Activated CD8-positive, alpha-beta memory T cell treated with anti-CD3 and anti-CD28 coated beads for 48 hours (primary cell): ENCODE measurements around the gene PDLIM7.

Experiments
- DNase-seq, 3 experiments: peaks; one replicate each; pipeline ENCODE4 v3.0.0-alpha.2; 2020; ENCODE audit warnings: low read depth in 2 of 3, low spot score in 2 of 3

PDLIM7 gene

DNA sequence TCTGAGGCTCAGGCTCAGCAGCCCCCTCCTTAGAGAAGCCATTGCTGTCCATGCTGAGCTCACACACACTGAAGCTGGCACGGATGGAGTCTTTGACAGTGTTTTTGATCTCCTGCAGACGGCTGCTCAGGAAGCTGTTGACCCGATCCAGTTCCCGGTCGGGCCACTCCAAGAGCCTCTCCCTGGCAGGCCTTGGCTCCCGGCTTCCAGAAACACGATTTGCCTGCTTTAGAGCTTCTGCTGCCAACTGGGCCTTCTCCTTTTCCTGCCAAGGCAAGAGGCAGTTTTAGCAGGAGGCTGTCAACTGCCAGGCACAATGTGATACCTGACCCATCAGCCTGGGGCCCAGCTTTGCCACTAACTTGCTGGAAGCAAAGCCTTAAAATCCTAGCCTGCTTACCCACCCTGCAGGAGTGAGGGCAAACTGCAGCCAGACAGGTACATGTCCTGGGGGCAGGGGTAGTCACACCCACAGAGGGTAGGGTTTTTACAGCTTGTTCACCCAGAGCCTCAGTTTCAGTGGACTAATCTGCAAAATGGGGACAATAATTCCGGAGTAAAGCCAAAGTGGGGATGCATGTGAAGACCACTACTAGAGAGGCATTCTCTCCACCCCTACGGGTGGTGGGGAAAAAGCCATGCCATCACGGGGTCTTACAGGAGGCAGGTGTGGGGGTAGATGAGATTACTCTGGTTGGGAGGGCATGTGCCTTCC is 27.7 kb upstream of the PDLIM7 start:
- DNase-seq, result no peak

DNA sequence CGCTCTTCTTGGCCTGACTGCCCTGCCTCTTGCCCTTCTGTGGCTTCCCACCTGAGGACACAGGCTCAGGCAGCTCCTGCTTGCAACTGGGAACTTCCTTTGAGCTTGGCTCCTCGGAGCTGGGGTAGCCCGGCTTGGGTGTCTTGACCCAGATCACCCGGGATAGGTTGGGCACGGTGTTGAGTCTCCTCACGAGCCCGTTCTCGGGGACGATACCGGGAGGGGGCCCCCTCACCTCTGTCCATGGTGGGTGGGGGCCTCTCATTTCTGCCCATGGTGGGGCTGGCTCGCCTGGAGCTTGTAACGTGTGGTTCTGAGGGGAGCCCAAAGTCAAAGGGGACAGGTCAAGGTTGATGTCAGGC is 27.1 kb upstream of the PDLIM7 start:
- DNase-seq, result no peak

DNA sequence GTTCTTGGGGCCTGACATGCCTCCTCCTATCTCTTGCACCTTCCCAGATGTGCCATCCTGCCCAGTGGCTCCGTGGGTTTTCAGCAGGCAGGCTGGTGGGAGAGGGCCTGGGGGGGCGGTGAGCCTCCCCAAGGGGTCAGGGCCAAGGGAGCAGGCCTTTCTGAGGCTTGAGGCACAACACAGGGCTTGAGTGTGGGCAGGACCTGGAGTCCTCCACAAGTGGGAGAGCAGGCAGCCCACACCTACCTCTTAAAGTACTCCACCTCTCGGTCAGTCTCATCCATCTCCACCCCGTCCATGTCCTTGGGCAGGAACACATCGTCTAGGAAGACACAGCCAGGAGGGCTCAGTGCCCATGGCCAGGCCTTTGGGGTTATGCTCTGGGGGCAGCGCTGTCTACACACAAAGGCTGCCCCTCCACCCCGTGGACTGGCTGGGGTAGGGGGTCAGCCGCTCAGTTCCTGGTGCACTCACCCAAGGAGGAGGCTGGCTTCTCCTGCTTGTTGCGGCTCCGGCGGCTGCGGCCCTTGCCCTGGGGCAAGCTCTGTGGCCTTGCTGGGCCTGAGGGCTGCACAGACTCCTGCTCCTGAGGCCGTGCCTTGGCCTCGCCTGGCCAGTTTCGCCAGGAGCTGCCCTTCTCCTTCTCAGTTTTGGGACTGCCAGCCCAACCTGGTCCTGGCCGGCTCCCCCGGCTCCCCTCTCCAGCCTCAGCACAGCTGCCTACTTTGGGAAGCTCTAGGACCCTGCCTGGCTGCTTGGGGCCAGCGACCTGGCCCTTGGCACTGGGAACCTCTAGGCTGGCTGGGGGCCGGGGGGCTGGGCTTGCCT is 26.5 kb upstream of the PDLIM7 start:
- DNase-seq, result no peak

DNA sequence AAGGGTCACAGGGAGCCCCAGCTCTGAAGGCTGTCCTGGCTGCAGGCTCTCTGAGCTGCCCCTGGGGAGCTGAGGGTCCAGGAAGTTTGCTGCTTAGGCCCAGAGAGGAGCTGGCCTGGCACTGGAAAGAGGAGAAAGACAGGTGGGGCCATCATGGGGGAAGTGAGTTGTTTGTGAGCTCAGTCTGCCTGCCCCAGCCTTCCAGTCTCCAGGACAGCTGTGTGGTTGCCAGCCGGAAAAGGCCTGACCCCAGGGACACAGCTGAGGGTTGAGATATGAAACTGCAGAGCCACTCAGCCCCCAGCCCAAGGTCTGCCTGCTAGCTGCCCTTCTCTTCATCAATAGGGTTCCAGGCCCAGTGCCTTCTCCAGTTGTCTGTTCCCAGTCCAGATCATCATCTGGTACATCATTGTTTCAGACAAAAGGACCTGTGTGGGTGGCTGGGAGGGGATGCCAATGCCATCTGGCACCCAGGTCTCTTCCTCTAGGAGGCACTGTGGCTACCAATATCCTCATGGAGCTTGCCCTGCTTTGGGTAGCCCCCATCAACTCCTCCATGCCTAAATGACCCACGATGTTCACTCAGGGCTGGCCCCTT is 23.6 kb upstream of the PDLIM7 start:
- no peak for DNase-seq

DNA sequence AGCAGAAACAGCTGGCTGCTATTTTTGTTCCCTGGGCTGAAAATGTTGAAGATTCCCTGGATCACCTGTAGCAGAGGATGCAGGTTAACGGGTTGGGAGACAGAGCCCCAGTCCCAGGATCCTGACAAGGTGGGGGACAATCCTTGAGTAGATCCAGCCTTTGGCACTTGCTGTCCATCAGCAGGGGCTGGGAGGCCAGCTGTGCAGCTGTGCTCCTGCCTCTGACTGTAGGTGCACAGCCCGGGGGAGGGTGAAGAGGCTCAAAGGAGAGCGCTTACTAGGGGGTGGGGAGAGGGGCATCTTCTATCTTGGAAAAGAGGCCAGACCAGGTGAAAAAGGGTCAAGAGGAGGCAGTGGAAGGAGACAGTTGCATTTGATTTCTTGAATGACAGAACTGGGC is 22.9 kb upstream of the PDLIM7 start:
- no peak for DNase-seq

DNA sequence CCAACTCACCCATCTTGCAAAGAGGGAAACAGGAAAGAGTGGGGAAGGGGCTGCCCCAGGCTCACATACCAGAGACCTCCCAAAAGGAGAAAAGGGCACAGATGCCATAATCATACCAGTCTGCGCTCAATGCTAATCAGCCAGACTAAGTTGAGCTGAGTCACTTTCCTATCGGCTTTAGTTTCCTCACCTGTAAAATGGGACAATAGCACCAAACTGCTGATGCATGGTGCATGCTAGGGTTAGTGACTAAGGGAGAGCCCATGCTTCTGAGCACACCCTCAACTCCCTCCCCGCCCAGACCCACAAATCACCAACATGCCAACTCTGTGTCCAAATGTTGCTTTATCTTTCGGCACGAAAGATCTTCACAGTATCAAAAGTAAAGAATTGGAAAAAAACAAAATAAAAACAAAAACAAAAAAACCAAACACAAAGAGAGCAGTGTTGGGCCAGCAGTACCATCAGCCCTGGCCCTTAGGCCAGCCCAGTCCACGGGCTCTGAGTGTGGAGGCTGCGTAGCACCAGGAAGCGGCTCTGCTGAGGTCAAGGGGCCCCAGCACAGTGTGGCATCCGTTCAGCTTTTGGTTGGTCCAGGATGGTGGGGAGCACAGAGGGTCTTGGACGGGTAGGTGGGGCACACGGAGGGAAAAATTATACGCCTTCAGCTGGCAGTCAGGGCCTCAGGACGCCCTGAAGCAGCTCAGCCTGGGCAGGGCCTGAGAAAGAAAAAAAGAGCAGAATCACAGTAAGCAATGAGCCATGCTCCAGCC is 22.2 kb upstream of the PDLIM7 start:
- DNase-seq, result no peak

DNA sequence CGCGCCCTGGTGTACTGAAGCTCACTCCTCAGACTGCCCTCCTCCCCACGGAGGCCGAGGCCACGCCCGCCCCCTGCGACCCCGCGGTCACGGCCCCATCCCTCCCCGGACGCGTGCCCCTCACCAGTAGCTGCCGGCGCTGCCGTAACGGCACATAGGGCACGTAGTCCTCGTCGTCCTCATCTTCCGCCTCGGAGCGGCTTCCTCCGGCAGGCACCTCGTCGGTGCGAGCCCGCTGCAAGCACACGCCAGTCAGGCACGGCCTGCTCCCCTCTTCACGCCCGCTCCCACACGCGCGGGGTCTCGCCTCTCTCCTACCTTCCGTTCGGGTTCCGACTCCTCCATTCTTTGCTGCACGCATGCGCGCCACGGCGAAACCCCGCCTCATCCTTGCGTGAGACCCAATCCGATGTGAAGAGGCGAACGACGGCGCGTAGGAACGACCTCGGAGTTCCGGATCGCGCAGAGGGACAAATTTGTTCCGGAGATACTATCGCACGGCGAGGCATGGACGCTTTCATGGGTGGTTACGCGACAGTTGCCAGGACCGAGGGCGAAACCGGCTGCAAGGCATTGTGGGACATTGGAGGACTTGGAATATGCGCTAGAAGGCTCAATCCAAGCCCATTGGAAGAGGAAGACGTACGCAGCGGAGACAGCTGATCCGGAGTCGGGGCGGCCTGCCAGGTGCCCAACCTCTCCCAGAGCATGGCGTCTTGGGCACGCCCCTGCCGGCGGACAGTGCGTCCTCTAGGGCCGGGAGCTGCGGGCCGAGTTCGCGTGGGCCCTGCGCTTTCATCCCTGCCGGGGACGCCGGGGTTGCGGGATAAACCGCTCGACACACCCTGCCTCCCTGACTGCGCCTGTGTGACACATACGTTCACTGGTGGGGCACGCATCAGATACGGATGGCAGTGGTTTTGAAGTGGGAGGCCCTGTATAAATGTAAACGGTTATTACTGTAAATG is 19.5 kb upstream of the PDLIM7 start, which contains the start of gene DDX41:
TSS of gene DDX41 (minus strand) at position 361 of the 968 bp plus-strand sequence. CDS start at position 345, 16 bp downstream.
- peak; percentile 78 to 92 (median 91) for DNase-seq

DNA sequence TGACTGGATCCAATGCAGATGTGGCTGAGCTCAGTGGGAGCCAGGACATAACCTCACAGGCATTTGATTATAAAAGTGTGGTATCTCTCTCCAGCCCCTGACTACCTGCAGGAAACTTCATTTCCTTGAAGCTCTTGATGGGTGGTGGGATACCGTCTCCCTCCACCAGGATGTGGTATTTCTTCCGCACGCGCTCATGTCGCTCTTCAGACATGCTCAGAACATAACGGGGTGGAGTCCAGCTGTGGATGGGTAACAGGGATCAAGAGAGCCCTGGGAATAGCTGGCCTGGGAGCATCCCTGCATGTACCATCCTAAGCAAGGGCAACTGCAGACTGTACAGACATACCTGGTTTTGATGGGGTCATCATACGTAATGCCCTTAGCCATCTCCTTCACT is 18.2 kb upstream of the PDLIM7 start:
- no peak for DNase-seq

DNA sequence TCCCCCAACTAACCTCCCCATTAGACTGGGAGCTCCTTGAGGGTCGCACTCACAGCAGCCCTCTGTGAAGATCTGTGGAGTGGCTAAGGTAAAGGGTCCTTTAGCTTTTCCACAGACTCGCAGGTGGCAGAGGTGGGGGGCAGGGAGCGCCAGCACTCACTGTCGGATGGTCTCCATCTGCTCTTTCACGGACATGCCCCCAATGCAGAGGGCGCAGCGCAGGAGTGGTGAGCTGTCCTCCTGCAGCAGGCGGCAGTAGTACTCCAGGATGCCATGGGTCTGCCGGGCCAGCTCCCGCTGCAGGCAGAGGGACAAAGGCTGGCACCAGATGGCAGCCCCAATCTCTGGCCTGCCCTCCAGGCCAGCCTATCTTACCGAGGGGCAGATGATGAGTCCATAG is 17.1 kb upstream of the PDLIM7 start:
- no peak for DNase-seq

DNA sequence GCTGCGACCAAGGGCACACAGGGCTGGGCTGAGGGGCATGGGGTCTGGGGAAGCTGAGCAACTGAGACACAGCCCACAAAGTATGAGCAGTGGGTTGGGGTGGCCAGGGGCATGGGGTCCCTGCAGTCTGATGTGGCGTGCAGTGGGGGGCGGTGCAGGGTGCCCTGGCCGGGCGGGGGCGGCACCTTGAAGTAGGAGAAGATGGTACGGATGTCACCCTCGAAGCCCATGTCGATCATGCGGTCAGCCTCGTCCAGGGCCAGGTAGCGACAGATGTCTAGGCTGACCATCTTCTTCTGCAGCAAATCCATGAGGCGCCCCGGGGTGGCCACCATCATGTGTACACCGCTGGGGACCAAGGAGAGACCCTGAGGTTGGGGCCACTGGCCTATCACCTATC is 16.1 kb upstream of the PDLIM7 start:
- DNase-seq, result no peak

DNA sequence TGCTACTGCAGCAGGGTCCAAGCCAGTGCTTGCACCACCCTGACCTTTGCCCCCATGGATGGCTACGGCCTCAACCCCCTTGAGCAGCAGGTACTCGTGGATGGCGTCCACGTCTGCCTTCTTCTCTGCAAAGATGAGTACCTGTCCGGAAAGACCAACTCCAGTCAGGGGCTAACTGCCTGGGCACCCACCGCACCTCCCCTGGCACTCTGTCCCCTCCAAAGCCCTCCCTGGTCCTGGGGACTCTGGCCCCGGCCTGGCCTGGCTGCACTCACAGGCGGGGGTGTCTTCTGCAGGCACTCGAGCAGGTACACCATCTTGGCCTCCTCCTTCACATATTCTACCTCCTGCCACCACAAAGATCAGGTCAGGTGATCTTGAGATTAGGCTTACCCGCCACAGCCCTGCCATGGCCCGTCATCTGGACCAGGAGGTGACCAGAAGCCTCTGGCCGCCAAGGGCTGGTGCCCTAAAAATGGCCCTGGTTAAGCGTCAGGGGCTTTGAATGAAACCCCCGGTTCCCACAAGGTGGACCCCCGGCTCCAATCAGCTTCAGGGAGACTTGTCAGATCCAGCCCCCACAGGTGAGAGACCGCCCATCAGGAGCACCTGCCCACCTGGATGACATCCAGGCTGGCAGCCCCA is 15.5 kb upstream of the PDLIM7 start:
- no peak for DNase-seq

DNA sequence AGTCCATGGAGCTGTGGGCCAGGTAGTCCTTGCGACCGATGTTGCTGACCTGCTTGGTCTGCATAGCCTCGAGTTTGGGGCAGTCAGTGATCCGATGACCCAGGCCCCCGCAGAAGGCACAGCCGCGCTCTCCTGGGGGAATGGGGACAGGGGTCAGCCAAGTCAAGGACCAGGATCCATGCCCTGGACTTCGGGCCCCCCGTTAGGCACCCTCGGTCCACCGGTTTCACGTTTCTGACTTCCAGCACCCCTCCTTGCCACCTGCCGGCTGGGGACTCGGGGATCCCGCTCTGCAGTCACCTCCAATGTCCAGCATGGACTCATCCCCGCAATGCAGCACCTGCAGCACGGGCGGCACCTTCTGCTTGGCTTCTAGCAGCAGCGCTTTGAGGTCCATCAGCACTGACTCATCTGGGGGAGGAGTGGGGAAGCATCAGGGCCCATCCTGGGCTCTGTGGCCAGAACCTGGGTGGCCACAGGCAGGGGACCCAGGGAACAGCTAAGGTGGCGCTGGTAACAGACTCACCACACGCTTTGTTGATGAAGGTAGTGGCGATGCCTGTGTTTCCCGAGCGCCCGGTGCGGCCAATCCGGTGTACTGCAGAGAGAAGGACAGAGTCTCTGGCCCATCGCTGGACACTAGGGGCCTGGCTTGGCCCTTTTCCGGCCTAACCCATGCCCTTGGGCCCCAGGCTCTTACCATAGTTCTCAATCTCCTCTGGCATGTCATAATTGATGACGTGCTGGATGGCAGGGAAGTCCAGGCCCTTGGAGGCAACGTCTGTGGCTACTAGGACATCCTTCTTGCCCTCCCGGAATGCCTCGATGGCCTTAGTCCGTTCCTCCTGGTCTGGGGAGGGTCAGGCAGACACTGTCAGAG is 14.6 kb upstream of the PDLIM7 start:
- DNase-seq, result no peak

DNA sequence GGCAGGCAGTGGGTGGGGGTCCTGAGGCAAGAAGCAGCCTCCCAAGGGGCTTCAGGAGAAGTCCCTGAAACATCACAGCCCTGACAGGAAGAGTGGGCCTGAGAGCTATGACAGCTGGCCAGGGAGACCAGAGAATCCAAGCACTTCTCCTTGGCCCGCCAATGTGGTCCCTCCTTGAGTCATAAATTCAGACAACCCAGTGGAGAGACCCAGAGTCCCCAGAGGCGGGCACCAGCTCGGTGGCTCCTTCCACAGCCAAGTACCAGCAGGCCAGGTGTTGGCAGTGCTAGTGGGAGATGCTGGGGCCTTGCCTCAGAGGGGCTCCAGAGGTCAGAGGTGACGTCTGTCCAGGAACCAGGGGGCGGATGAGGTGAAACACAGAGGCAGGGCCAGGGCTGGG is 13.8 kb upstream of the PDLIM7 start:
- no peak for DNase-seq

DNA sequence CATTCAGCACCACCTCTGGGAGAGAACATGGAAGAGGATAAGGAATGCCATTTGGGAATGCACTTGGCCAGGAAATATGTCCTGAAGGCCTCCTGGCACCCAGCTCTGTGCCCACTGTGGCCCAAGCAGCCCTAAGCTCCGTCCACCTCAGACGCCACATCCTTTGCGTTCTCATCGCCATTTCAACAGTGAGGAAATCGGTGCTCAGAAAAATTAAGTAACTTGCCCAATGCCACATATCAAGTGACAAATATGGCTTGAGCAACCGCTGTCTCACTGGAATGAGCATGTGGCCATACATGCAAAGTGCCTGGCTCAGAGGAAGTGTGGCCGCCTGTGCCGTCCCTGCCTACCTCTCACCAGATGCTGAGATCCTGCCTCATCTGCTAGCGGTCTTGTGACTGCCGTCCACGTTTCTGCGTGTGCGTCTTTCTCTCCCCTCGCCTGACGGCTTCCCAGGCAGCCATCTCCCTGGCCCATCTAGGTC is 13.2 kb upstream of the PDLIM7 start:
- no peak for DNase-seq

DNA sequence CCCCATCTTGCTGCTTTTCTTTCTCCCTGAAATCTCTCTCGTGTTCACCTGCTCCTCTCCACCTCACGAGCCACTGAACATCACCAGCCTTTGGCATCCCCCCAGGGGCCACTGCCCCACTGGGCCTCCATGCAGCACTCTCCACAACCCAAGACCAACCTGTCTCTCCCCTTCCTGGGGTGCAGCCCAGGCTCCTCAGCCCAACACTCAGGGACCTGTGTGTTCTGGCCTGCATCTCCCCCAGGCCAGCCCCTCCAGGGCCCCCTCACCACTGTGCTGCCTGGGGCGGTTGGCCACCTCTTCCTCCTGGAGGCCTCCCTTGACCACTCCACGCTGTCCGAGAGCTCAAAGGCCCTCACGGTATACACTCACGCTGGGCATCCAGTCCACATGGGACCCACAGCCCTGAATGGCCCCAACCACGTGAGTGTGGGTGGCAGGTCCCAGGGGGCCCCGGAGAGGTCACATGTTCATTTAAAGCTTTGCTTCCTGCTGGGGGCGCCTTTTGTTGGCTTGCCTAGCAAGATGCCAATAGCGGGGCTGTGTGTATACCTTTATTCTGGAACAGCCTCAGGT is 12.7 kb upstream of the PDLIM7 start:
- no peak for DNase-seq

DNA sequence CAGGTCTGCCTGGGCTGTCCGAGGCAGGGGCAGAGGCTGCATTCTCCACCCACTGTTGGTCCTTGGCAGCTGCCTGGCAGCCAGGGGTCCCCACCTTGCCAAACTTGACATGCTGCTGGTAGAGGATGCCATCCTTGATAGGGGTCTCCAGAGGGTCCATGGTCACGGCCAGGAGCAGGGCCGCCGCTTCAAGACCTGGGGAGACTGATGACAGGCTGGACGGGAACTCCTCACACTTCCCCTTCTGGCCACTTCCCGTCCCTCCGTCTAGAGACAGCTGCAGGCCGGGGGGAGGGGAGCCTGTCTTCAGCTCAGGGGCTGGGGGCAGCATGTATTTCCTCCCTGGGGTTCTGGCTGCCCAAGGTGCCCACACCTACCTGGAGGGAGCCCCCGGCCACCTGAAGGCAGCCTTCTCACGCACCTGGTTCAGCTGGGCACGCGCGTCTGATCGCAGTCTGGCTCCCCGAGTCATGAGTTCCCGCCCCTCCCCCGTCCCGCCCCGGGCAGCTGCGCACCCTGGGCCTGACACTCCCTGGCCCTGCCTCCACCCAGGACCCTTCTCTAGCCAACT is 12.1 kb upstream of the PDLIM7 start, which contains the start of gene DOK3:
TSS of gene DOK3 (minus strand) at position 446 of the 571 bp plus-strand sequence. CDS start at position 160, 286 bp downstream.
- DNase-seq, result no peak

DNA sequence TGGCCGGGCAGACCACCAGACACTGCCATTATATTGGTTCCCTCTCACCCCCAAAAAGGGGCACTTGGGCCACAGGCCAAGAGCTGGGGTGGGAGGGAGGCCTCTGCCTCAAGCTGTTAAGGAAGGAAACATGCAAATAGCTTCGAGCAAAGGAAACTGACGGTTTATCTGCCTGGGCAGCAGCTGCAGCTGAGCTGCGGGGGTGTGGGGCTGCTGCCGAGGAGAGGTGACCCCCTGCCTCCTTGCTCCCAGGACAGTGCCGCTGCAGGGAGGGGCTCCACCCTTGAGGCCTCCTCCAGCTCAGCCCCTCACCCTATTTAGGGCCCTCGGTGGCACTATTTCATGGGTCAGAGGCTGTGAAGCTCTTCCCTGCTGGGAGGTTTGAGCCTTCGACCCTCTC is 11.4 kb upstream of the PDLIM7 start:
- DNase-seq, result no peak

DNA sequence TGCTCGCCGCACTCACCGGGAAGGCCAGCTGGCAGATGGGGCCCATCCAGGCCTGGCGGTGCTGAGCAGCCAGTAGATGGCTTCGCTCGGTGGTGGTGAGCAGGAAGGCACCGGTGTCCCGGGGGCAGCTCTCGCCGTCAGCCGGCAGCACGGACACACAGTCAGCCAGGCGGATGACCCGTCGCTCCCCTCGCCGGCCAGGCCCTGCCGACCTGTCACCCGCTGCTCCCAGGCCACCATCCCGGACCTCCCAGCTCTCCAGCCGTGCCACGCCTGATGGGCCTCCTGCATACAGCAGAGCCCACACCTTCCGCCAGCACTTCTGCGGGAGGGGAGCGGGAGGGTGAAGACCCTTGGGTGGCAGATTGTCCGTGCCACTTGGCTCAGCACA is 10.8 kb upstream of the PDLIM7 start:
- DNase-seq, result no peak
